HG02798 (cell line): ENCODE data around the gene SLC25A24.

Source experiments
- ATAC-seq: cut with Tn5 transposase; IDR thresholded peaks from one replicate; pipeline ENCODE4 v1.9.1; 2021; ENCODE audit warnings: mild to moderate bottlenecking; ENCODE audit not compliant: unreplicated experiment, poor library complexity

SLC25A24 gene

GRCh38 chr1:108109295-108109973 is 90.7 kb downstream of the SLC25A24 start:
- ATAC-seq = no peak

GRCh38 chr1:108108119-108108518 is 92.0 kb downstream of the SLC25A24 start:
- ATAC-seq = no peak

DNA sequence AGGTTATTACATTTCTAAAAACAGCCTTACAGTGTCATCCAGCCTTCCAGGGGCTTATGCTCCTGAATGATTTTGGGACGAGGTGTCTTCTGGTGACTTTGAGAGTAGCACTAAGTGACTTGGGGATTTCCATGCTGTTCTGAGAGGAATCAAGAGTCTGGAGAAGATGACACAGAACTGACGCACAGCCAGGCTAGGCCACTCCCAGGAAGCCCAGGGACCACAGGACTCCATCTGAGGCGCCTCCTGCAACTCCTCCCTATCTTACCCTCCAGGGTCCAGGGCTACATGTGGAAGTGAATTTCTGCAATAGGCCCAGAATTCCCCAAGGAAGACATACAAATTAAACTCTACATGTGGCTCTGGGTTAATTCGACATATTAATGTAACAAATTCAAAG is 92.5 kb downstream of the SLC25A24 start:
- ATAC-seq = no peak

DNA sequence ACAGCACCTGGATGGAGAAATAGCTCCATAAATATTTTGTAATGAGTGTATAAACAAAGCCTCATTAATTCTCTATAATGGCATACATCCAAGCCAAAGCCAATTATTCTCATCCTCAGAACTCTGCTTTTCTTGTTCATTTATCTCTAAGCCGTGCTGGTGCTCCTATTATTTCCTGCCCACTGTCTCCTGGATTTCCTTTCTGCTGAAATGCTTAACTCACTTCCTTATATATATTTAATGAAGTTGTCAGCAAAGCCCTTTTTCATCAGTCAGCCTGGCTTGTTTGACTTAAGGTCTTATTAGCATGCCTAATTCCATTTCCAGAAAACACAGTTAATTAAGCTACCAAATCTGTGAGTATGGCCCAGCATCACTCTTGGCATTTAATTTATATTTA is 93.4 kb downstream of the SLC25A24 start:
- no peak for ATAC-seq

- no peak for ATAC-seq
These were observed 100.0 kb downstream of the SLC25A24 start for GRCh38 chr1:108100148-108100547.

DNA sequence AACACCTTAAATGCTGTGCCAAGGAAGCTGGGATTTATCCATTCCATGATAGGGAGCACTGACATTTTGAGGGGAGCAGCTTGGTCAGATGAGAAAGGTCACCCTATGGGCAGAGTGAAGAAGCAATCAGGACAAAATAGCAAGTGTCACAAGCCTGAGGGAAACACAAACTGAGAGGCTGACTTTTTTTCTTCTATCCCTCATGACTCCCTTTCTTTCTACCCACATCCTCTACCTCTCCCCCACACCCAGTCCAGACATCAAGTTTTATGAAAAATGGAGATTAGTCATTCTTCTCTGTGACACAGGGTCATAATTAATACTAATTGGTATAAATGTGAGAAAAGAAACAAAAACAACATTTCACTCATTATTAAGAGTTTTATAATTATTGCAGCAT is 103.1 kb downstream of the SLC25A24 start:
- no peak for ATAC-seq

- no peak for ATAC-seq
These were observed 104.1 kb downstream of the SLC25A24 start for GRCh38 chr1:108096089-108096488.

GRCh38 chr1:108089477-108089876 is 110.7 kb downstream of the SLC25A24 start:
- ATAC-seq = no peak

GRCh38 chr1:108085628-108086027 is 114.5 kb downstream of the SLC25A24 start:
- no peak for ATAC-seq

- ATAC-seq = no peak
These were observed 115.2 kb downstream of the SLC25A24 start for GRCh38 chr1:108084866-108085477.
